Aorta (tissue), 5 donors: ENCODE measurements around the gene MAVS. TPM values are rescaled to one million over a fixed set of nuclear protein-coding genes. Genes with fewer than 3 reads are reported as not detected.
A peak's percentile ranks its signal among the peaks of the same experiment; 100 is the strongest.

Experiments used
- ATAC-seq: fragments of 200-7000 bp; cut with Tn5 transposase; one replicate; pipeline ENCODE4 v1.9.1; 2022; ENCODE audit warnings: moderate library complexity; ENCODE audit not compliant: low FRiP score
- DNase-seq, 2 donors: peaks; one replicate each; pipeline ENCODE4 v3.0.0-alpha.2; 2020
- H3K27ac ChIP-seq, 2 donors: one replicate each; pipeline ENCODE4 v1.5.1; 2013; ENCODE audit warnings: low read length in 2 of 2, mild to moderate bottlenecking in 2 of 2, moderate library complexity in 2 of 2, control low read depth in 1 of 2, inconsistent platforms in 1 of 2, low read depth in 1 of 2
- H3K27me3 ChIP-seq, 2 donors: one replicate each; pipeline ENCODE4 v1.6.1; 2013; ENCODE audit warnings: control low read depth in 1 of 2, low read length in 1 of 2, mild to moderate bottlenecking in 1 of 2, moderate library complexity in 1 of 2; ENCODE audit not compliant: insufficient read depth in 2 of 2, control insufficient read depth in 1 of 2
- H3K36me3 ChIP-seq, 2 donors: one replicate each; pipeline ENCODE4 v1.6.1; 2013; ENCODE audit warnings: control low read depth in 1 of 2, low read length in 1 of 2, mild to moderate bottlenecking in 1 of 2; ENCODE audit not compliant: insufficient read depth in 2 of 2, control insufficient read depth in 1 of 2
- H3K4me1 ChIP-seq, 2 donors: one replicate each; pipeline ENCODE4 v1.6.1; 2013; ENCODE audit warnings: low read length in 2 of 2, control low read depth in 1 of 2, mild to moderate bottlenecking in 1 of 2, moderate library complexity in 1 of 2; ENCODE audit not compliant: insufficient read depth in 2 of 2, control insufficient read depth in 1 of 2
- H3K4me3 ChIP-seq, 2 donors: one replicate each; pipeline ENCODE4 v1.5.1; 2013; ENCODE audit warnings: low read length in 2 of 2, control low read depth in 1 of 2, mild to moderate bottlenecking in 1 of 2
- H3K9me3 ChIP-seq: one replicate; pipeline ENCODE4 v1.6.1; 2013; ENCODE audit warnings: mild to moderate bottlenecking, low read length; ENCODE audit not compliant: control insufficient read depth
- WGBS, 2 donors: extraction: QIAGEN DNeasy Blood & Tissue Kit; methylation state at CpG; one replicate each; pipeline ENCODE4 v1.1.7; 2013; 5-methylcytosine and 5-hydroxymethylcytosine counted together
- intact Hi-C, 2 donors: fragments of 100-400 bp; cut with DNase I; formaldehyde crosslinking; loops; one replicate each; pipeline versions ENCODE4 v1.14.2 to v1.15.0; 2022
- polyA plus RNA-seq, 2 donors: library from polyadenylated mRNA; stranded (reverse); fragments of 200-250 nt; gene quantifications; one replicate each; pipeline ENCODE4 v1.2.3, GENCODE V29; 2013
- total RNA-seq, 2 donors: library from RNA; stranded (reverse); fragmentation: NEBNext Ultra II Directional; extraction: Animal tissue kit (Norgen Biotek cat#: 25700); gene quantifications; one replicate each; pipeline ENCODE4 v1.2.1, GENCODE V29; 2021
- donor health status: healthy with polysubstance abuse.
- donor health status: Bipolar disorder and iron deficiency.
- donor health status: DM: no; HTN: no; CAD: no.
- donor health status: DM: no; HTN: no; CAD: no.
- donor health status: DM: yes; HTN: yes; CAD: no.

The MAVS gene
- total and polyA plus RNA-seq, 4 donors, result 11.1 to 36.1 (median 24.0) TPM

- DNase-seq, result no peak
- intact Hi-C loops, result no loop called here
- Histone ChIP-seq H3K4me3 (no peak overlapping the region), H3K27ac (no peak overlapping the region), H3K4me1 (no peaks in the 10 kb centered on the region), H3K36me3 (peaks cover 5 to 19% of the 10 kb centered on the region in 2 donors), H3K9me3 (no peaks in the 10 kb centered on the region), H3K27me3 (no peaks in the 10 kb centered on the region)
- WGBS, 2 donors, result 90 to 91% methylated on average over 14 of the region's 14 CpGs
- ATAC-seq, result no peak
Observed at GRCh38 chr20:3865887-3866407, 19.3 kb downstream of the MAVS start.

GRCh38 chr20:3866464-3866863 is 19.8 kb downstream of the MAVS start:
- Histone ChIP-seq H3K27ac (no peak overlapping the region), H3K9me3 (no peaks in the 10 kb centered on the region), H3K27me3 (no peaks in the 10 kb centered on the region), H3K36me3 (peaks cover 5 to 19% of the 10 kb centered on the region in 2 donors), H3K4me3 (no peak overlapping the region), H3K4me1 (no peaks in the 10 kb centered on the region)
- 69 to 78% methylated on average over 3 of the region's 3 CpGs for WGBS, 2 donors
- ATAC-seq (no peak), DNase-seq (no peak)
- intact Hi-C loops, result no loop called here

GRCh38 chr20:3867802-3868201 is 21.2 kb downstream of the MAVS start:
- 43 to 53% methylated on average over 2 of the region's 2 CpGs for WGBS, 2 donors
- Histone ChIP-seq H3K4me1 (no peaks in the 10 kb centered on the region), H3K27me3 (no peaks in the 10 kb centered on the region), H3K27ac (no peak overlapping the region), H3K9me3 (no peaks in the 10 kb centered on the region), H3K36me3 (peaks cover 0 to 13% of the 10 kb centered on the region in 2 donors), H3K4me3 (no peak overlapping the region)
- ATAC-seq (no peak), DNase-seq (no peak)
- intact Hi-C loops, result no loop called here

GRCh38 chr20:3869839-3870634 is 23.4 kb downstream of the MAVS start:
- no peak for ATAC-seq
- no peak overlapping the region for H3K4me3 ChIP-seq
- H3K27me3 ChIP-seq, result no peaks in the 10 kb centered on the region
- DNase-seq, result no peak
- H3K4me1 ChIP-seq, result no peaks in the 10 kb centered on the region
- peaks cover 3 to 4% of the 10 kb centered on the region in 2 donors for H3K36me3 ChIP-seq
- WGBS, 2 donors, result 91% methylated on average over 10 of the region's 10 CpGs
- H3K9me3 ChIP-seq, result no peaks in the 10 kb centered on the region
- intact Hi-C loops, result no loop called here
- H3K27ac ChIP-seq, result no peak overlapping the region

GRCh38 chr20:3871550-3872265 is 25.1 kb downstream of the MAVS start:
- peaks cover 3 to 4% of the 10 kb centered on the region in 2 donors for H3K36me3 ChIP-seq

GRCh38 chr20:3873507-3873906 is 26.9 kb downstream of the MAVS start:
- H3K27me3 ChIP-seq, result no peaks in the 10 kb centered on the region
- DNase-seq (no peak), ATAC-seq (no peak)
- intact Hi-C loops, result no loop called here
- WGBS, 2 donors, result 99% methylated on average over 5 of the region's 5 CpGs
- H3K4me3 ChIP-seq, result no peak overlapping the region
- H3K4me1 ChIP-seq, result no peaks in the 10 kb centered on the region
- no peak overlapping the region for H3K27ac ChIP-seq
- H3K9me3 ChIP-seq, result no peaks in the 10 kb centered on the region
- H3K36me3 ChIP-seq, result peaks cover 3 to 4% of the 10 kb centered on the region in 2 donors

More at GRCh38 chr20:3871550-3872265, 25.1 kb downstream of the MAVS start:
- Histone ChIP-seq H3K27me3 (no peaks in the 10 kb centered on the region), H3K27ac (no peak overlapping the region), H3K9me3 (no peaks in the 10 kb centered on the region), H3K4me3 (no peak overlapping the region), H3K4me1 (no peaks in the 10 kb centered on the region)
- DNase-seq (no peak), ATAC-seq (no peak)
- 71 to 73% methylated on average over 4 of the region's 4 CpGs for WGBS, 2 donors
- intact Hi-C loops, result no loop called here

GRCh38 chr20:3874194-3874844 is 27.7 kb downstream of the MAVS start:
- WGBS, 2 donors, result 48 to 56% methylated on average over 3 of the region's 3 CpGs
- Histone ChIP-seq H3K4me3 (no peak overlapping the region), H3K4me1 (no peaks in the 10 kb centered on the region), H3K27me3 (no peaks in the 10 kb centered on the region), H3K36me3 (peaks cover 3 to 4% of the 10 kb centered on the region in 2 donors), H3K9me3 (no peaks in the 10 kb centered on the region), H3K27ac (no peak overlapping the region)
- DNase-seq (peak in 1 of 2 donors; percentile 38), ATAC-seq (peak; percentile 14)
- intact Hi-C loops, result no loop called here

- Histone ChIP-seq H3K4me3 (no peak overlapping the region), H3K9me3 (no peaks in the 10 kb centered on the region), H3K4me1 (no peaks in the 10 kb centered on the region), H3K27me3 (no peaks in the 10 kb centered on the region), H3K27ac (no peak overlapping the region), H3K36me3 (peaks cover 3 to 4% of the 10 kb centered on the region in 2 donors)
- intact Hi-C loops, result no loop called here
- 81 to 85% methylated on average over 9 of the region's 9 CpGs for WGBS, 2 donors
- peak in 1 of 2 donors; percentile 33 for DNase-seq
- peak; percentile 51 for ATAC-seq
Observed at GRCh38 chr20:3875378-3875974, 28.8 kb downstream of the MAVS start.
